ENCODE results near the gene PLCB4. TPM values are rescaled to one million over a fixed set of nuclear protein-coding genes. Genes with fewer than 3 reads are reported as not detected.

The PLCB4 gene
- polyA plus RNA-seq, 4 donors, result 13.5 to 15.1 (median 14.4) TPM

GRCh38 chr20:9099372-9099771, 30.5 kb downstream of the PLCB4 start:
- no peak for DNase-seq (ENCODE audit: low read depth in 4 of 4, low spot score in 2 of 4)

- DNase-seq (ENCODE audit: low read depth in 4 of 4, low spot score in 2 of 4), result no peak
Observed at GRCh38 chr20:9100691-9101090, 31.8 kb downstream of the PLCB4 start.

- DNase-seq (ENCODE audit: low read depth in 4 of 4, low spot score in 2 of 4), result no peak
Observed at GRCh38 chr20:9102456-9102855, 33.6 kb downstream of the PLCB4 start.

GRCh38 chr20:9103955-9104354, 35.1 kb downstream of the PLCB4 start:
- DNase-seq (ENCODE audit: low read depth in 4 of 4, low spot score in 2 of 4), result no peak

- DNase-seq (ENCODE audit: low read depth in 4 of 4, low spot score in 2 of 4), result no peak
Observed at GRCh38 chr20:9108260-9108659, 39.4 kb downstream of the PLCB4 start.

GRCh38 chr20:9109566-9109965, 40.7 kb downstream of the PLCB4 start:
- no peak for DNase-seq (ENCODE audit: low read depth in 4 of 4, low spot score in 2 of 4)

- no peak for DNase-seq (ENCODE audit: low read depth in 4 of 4, low spot score in 2 of 4)
Observed at GRCh38 chr20:9110365-9110764, 41.5 kb downstream of the PLCB4 start.

- DNase-seq (ENCODE audit: low read depth in 4 of 4, low spot score in 2 of 4), result no peak
Observed at GRCh38 chr20:9110916-9111432, 42.1 kb downstream of the PLCB4 start.

- DNase-seq (ENCODE audit: low read depth in 4 of 4, low spot score in 2 of 4), result no peak
Observed at GRCh38 chr20:9112541-9113515, 43.9 kb downstream of the PLCB4 start.

- DNase-seq (ENCODE audit: low read depth in 4 of 4, low spot score in 2 of 4), result no peak
Observed at GRCh38 chr20:9114709-9115108, 45.8 kb downstream of the PLCB4 start.

- DNase-seq (ENCODE audit: low read depth in 4 of 4, low spot score in 2 of 4), result no peak
Observed at GRCh38 chr20:9117548-9117947, 48.7 kb downstream of the PLCB4 start.

GRCh38 chr20:9119776-9120175, 50.9 kb downstream of the PLCB4 start:
- no peak for DNase-seq (ENCODE audit: low read depth in 4 of 4, low spot score in 2 of 4)

GRCh38 chr20:9121211-9121610, 52.3 kb downstream of the PLCB4 start:
- no peak for DNase-seq (ENCODE audit: low read depth in 4 of 4, low spot score in 2 of 4)

- no peak for DNase-seq (ENCODE audit: low read depth in 4 of 4, low spot score in 2 of 4)
Observed at GRCh38 chr20:9122571-9122970, 53.7 kb downstream of the PLCB4 start.

- DNase-seq (ENCODE audit: low read depth in 4 of 4, low spot score in 2 of 4), result no peak
Observed at GRCh38 chr20:9126527-9126926, 57.6 kb downstream of the PLCB4 start.

GRCh38 chr20:9128568-9128967, 59.7 kb downstream of the PLCB4 start:
- DNase-seq (ENCODE audit: low read depth in 4 of 4, low spot score in 2 of 4), result no peak

- DNase-seq (ENCODE audit: low read depth in 4 of 4, low spot score in 2 of 4), result no peak
Observed at GRCh38 chr20:9129756-9130155, 60.9 kb downstream of the PLCB4 start.

GRCh38 chr20:9130521-9130920, 61.6 kb downstream of the PLCB4 start:
- DNase-seq (ENCODE audit: low read depth in 4 of 4, low spot score in 2 of 4), result peak in 1 of 4 donors; percentile 38

- DNase-seq (ENCODE audit: low read depth in 4 of 4, low spot score in 2 of 4), result no peak
Observed at GRCh38 chr20:9131841-9132240, 63.0 kb downstream of the PLCB4 start.

- DNase-seq (ENCODE audit: low read depth in 4 of 4, low spot score in 2 of 4), result no peak
Observed at GRCh38 chr20:9134346-9134745, 65.5 kb downstream of the PLCB4 start.

- DNase-seq (ENCODE audit: low read depth in 4 of 4, low spot score in 2 of 4), result no peak
Observed at GRCh38 chr20:9136114-9136513, 67.2 kb downstream of the PLCB4 start.

GRCh38 chr20:9137001-9137400, 68.1 kb downstream of the PLCB4 start:
- no peak for DNase-seq (ENCODE audit: low read depth in 4 of 4, low spot score in 2 of 4)
